Choroid plexus epithelial cell (primary cell): ENCODE results near the gene IMMP2L.
A peak's percentile ranks its signal among the peaks of the same experiment; 100 is the strongest.

ENCODE experiments used
- DNase-seq: peaks from one replicate; pipeline ENCODE4 v3.0.0-alpha.2; 2010; ENCODE audit warnings: low read depth
- H3K4me3 ChIP-seq: 2 replicates; pipeline ENCODE4 v1.5.1; 2011; ENCODE audit warnings: low read depth, mild to moderate bottlenecking, control low read depth, low read length, moderate library complexity
- TF ChIP-seq, protein P1 (sequence below): conservative IDR thresholded peaks from 2 replicates; pipeline ENCODE4 v1.5.1; 2011; ENCODE audit warnings: low read depth, mild to moderate bottlenecking, control low read depth, inconsistent platforms, low read length, moderate library complexity

IMMP2L gene

DNA sequence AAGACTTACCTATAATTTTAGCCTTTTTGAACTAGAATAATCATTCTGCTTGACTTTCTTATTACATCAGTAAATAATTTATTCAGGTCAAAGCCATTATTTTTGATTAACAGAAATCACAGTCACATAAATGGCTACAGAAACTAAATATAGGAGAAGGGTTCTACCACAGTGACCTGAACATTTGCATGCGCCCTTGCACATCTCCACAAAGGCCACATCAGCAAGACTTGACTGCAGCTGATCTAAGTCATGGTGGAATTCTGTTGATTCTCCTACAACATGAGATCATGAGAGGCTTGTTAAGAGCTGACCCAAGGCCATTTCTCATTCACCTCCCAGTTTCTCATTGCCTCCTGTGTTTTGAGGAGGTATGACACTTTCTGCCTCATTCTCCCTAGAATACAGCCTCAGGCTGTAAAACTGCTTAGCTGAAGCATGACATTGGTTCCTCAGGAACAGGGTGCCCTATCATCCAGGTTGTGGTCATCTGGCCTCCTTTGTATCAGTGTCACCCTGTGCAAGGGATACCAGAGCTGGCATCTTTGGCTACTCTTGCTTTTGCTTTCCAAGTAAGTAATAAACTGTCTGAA is 6.7 kb upstream of the IMMP2L start:
- DNase-seq, result no peak
- TF ChIP-seq, protein P1, sequence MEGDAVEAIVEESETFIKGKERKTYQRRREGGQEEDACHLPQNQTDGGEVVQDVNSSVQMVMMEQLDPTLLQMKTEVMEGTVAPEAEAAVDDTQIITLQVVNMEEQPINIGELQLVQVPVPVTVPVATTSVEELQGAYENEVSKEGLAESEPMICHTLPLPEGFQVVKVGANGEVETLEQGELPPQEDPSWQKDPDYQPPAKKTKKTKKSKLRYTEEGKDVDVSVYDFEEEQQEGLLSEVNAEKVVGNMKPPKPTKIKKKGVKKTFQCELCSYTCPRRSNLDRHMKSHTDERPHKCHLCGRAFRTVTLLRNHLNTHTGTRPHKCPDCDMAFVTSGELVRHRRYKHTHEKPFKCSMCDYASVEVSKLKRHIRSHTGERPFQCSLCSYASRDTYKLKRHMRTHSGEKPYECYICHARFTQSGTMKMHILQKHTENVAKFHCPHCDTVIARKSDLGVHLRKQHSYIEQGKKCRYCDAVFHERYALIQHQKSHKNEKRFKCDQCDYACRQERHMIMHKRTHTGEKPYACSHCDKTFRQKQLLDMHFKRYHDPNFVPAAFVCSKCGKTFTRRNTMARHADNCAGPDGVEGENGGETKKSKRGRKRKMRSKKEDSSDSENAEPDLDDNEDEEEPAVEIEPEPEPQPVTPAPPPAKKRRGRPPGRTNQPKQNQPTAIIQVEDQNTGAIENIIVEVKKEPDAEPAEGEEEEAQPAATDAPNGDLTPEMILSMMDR, result no peak
- no peak overlapping the region for H3K4me3 ChIP-seq

DNA sequence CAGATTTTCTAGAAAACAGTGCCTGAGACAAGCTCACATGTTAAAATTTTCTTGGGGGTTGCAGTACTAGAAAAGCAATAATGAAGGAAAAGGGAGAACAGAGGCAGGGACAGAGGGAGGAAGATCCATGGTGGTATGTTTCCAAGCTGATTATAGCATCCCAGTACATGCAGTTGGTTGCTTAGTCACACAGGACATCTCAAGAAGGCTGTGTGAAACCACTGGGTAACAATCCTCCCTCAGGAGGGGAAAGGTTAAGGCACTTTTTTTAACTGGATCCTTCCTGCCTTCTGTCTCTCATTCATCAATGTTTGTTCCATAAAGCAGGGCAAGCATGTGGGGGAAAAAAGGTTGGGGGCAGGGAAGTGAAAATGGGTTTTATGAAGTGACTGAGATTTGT is 6.1 kb upstream of the IMMP2L start:
- TF ChIP-seq, protein P1, result no peak
- H3K4me3 ChIP-seq, result no peak overlapping the region
- no peak for DNase-seq

DNA sequence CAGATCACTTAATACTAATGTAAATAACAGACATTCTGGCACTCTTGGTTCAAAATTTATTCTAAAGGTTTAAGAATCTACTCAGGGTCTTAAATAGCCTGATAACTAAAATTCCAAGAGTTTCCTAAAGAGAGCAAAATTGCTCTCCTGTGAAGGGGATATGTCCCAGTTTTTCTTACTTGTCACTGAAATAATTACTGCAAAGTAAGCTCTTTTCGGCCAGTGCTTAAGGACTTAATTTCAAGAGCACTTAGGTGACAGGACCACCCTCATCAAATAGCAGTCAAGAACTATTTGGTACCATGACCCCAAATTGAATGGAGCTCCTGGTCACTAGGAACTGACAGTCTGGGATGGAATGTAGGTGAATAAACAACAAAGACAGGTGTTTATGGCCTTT is 1.8 kb upstream of the IMMP2L start:
- TF ChIP-seq, protein P1, result no peak
- no peak overlapping the region for H3K4me3 ChIP-seq
- DNase-seq, result no peak

DNA sequence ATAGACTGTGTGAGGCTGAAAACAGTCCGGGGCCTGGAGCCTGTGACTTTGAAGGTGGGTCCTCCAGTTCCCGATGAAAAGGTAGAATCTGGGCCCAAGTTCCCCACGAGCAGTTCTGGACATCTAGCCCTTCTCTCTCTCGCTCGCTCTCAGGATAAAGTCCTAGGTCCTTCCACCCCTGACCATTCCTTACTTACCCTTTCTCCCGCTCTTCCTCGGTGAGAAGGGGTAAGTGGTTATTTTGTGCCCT is 713 bp downstream of the IMMP2L start:
- DNase-seq, result no peak
- H3K4me3 ChIP-seq, result peak overlapping the region; percentile 78
- TF ChIP-seq, protein P1, result no peak

DNA sequence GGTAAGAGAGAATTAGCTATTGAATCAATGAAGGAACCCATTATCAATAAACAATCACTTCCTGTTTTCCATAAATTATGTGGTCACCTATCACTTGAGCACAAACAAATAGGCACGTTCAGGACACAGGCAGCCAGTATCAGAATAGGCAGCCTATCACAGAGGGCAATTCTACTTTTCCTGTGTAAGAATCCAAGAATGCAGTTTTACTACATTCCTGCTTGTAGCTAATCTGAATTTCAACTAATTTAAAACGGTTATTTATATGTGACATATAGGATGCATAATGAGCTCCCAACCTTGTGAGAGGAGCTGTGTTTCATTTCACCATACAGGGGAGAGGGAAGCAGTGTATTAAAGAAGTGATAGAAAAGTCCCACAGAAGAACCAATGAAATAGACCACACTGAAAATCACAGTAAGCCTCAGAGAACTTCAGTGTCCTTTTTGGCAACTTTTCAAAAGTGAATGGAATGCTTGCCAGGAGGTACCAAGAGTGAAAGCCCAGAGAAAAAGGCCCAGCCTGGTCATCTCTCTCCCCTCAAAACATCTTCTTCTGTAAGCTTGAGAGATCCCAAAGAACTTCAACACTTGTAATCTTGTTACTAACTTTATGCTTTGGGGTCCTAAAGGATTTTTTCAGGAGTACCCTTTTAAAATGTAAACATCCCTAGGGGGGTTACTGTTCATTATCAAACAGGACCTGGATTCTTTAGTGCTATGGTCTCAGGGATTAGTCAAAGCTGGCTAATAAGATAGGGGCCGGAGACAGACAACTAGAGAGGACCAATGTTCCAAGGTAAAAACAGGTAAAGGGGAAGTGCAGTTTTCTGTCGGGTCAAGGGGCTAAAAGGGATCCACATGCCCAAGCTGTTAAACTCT is 1.3 kb downstream of the IMMP2L start:
- TF ChIP-seq, protein P1, result no peak
- H3K4me3 ChIP-seq, result peak overlapping the region; percentile 78
- DNase-seq, result peak; percentile 84

DNA sequence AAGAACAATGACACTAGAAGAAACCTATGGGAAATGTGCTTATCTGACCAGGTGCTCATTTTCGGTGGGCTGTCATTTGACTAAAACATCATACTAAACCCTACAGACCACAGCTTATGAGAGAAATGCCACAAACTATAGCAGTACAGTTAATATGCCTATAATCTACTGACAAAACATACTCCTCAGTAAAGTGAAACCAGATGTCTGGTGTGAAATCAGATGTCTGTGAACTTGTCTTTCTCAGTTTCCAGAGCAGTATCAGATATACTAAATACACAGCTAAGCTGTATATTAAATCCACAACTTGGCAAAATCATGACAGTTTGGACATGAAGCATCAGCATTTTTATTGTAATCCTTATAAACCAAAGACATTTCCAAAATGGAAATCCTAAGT is 3.3 kb downstream of the IMMP2L start:
- DNase-seq, result peak; percentile 42
- TF ChIP-seq, protein P1, result no peak

DNA sequence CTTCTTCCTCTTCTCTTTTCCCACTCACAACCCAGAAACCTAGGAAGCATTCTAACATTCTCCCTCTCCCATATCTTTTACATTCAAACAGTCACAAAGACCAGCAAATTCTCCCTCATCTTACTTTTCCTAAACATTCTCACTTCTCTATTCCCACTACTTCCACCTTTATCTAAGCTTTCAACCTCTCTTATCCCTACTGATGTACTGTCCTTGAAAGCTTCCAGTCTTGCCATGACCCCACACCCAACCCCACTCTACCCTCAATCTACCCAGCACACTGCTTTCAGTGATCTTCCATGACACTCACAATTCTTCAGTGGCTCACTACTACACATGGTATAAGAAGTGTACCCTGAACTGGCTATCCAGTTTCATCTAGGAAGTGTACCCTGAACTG is 5.3 kb downstream of the IMMP2L start:
- DNase-seq, result no peak
- TF ChIP-seq, protein P1, result no peak
- no peak overlapping the region for H3K4me3 ChIP-seq

More for the DNA sequence above, 3.3 kb downstream of the IMMP2L start:
- no peak overlapping the region for H3K4me3 ChIP-seq
